ENCODE results near the gene CRISPLD2.

DNA sequence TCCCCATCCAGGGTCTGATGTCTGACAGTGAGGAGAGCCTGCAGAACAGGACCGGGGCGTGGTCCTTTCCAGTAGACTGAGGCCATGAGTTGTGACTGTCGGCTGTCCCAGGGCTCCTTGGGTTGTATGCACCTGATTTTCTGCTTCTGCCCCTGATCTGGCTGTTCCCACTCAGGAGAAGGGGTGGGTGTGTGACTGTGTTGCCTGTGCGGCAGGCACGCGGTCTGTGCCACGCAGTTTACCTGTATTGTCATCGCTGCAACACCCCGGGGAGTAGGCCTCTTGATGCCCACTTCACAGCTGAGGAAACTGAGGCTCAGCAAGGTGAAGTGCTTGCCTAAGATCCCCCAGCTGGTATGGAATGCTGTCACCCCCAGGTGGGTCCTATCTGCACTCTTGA is 1.4 kb downstream of the CRISPLD2 start:
- TF ChIP-seq, protein P1, sequence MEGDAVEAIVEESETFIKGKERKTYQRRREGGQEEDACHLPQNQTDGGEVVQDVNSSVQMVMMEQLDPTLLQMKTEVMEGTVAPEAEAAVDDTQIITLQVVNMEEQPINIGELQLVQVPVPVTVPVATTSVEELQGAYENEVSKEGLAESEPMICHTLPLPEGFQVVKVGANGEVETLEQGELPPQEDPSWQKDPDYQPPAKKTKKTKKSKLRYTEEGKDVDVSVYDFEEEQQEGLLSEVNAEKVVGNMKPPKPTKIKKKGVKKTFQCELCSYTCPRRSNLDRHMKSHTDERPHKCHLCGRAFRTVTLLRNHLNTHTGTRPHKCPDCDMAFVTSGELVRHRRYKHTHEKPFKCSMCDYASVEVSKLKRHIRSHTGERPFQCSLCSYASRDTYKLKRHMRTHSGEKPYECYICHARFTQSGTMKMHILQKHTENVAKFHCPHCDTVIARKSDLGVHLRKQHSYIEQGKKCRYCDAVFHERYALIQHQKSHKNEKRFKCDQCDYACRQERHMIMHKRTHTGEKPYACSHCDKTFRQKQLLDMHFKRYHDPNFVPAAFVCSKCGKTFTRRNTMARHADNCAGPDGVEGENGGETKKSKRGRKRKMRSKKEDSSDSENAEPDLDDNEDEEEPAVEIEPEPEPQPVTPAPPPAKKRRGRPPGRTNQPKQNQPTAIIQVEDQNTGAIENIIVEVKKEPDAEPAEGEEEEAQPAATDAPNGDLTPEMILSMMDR (IDR thresholded peaks at IDR 0.05; ENCODE audit: low read length), result no peak
- TF ChIP-seq EZH2 (optimal IDR thresholded peaks at IDR 0.05; ENCODE audit: low read depth, low read length), result no peak
- no peak for TF ChIP-seq EZH2phosphoT487 (IDR thresholded peaks at IDR 0.05; ENCODE audit: low read length)
